Mammary epithelial cell (primary cell): ENCODE measurements around the gene PRPH.

Experiments used
- CTCF ChIP-seq, 2 donors: IDR thresholded peaks in 1 of 2; conservative IDR thresholded peaks in 1 of 2; 2 replicates each; pipeline ENCODE4 v1.5.1; 2011 to 2012; ENCODE audit warnings: inconsistent platforms in 2 of 2, low read length in 2 of 2, mild to moderate bottlenecking in 2 of 2, control low read depth in 1 of 2, low read depth in 1 of 2; ENCODE audit not compliant: insufficient read depth in 1 of 2; ENCODE audit errors: extremely low read depth in 1 of 2
- EZH2 ChIP-seq: IDR thresholded peaks from 2 replicates; pipeline ENCODE4 v1.6.1; 2012; ENCODE audit warnings: low read length, inconsistent platforms, borderline replicate concordance

- TF ChIP-seq CTCF (conservative IDR thresholded peaks at IDR 0.05 in 1 of 2, IDR thresholded peaks at IDR 0.05 in 1 of 2; ENCODE audit: extremely low read depth in 1 of 2, insufficient read depth in 1 of 2, low read depth in 1 of 2, low read length in 2 of 2) = no peak
- no peak for TF ChIP-seq EZH2
Measured at GRCh38 chr12:49282302-49282701, 12.6 kb upstream of the PRPH start.
